B cell (primary cell): ENCODE measurements around the gene CDK8.

Source experiments
- CTCF ChIP-seq: fragments of 200-600 bp; IDR thresholded peaks from one replicate; pipeline ENCODE4 v1.8.0; 2022; ENCODE audit warnings: antibody characterized with exemption, mild to moderate bottlenecking
- EZH2 ChIP-seq: IDR thresholded peaks from 2 replicates; pipeline ENCODE4 v1.6.1; 2012; ENCODE audit warnings: borderline replicate concordance, low read depth, mild to moderate bottlenecking, moderate library complexity, low read length; ENCODE audit not compliant: insufficient read depth, poor library complexity, severe bottlenecking

- TF ChIP-seq CTCF: no peak
- TF ChIP-seq EZH2: no peak
Measured at GRCh38 chr13:26221399-26221720, 32.6 kb upstream of the CDK8 start.
